Testis (tissue), 2 donors: ENCODE data around the gene SLC35A2.

Experiments
- POLR2A ChIP-seq: fragments of 450-650 bp; IDR thresholded peaks from one replicate; pipeline ENCODE4 v1.6.1; 2017; ENCODE audit warnings: antibody characterized with exemption, mild to moderate bottlenecking, moderate library complexity
- TF ChIP-seq, protein P1 (sequence below), 3 experiments: fragments of 450-650 bp in 2 of 3; fragments of 200-600 bp in 1 of 3; sonication (generic) in 1 of 3; IDR thresholded peaks; one replicate each; pipeline ENCODE4 v1.5.1; 2016 to 2019; ENCODE audit warnings: antibody characterized with exemption in 3 of 3, mild to moderate bottlenecking in 2 of 3, moderate library complexity in 1 of 3

DNA sequence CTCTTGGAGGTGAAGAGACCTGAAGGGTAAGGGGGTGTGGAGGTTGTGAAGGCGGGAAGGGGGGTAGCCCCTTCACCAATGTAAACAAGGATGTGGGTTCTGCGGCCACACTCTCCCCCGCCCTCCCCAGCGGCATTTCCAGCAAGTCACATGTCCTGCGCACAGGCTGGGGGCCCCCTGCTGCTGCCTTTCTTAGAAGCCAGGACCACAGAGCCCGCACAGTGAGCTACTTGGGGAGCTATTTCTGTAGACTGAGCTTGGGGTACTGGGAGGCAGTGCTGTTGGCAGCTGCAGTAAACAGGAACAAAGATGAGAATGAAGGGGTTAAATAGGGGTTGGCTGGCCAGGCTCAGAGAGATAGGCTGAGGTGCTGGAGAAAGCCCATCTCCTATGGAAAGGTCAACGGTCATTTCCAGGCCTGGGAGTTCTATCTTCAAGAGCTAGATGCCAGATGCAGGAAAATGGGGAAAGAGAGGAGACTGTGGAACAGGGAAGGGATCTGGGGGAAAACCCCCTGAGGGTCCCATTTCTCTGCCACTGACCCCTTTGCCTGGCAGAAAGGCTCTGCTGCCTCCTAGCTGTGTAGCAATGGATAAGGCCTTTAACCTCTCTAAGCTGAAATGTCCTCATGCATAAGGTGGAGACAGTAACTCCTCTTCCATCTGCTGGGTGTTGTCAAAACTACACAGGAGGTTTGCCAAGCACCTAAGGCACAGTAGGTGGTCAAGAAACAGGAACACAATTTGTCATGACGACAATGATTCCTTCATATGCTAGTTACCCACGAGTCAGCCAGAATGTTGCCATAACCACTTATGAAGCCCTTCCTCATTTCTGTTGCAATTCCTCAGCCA lies 25.8 kb upstream of the SLC35A2 start:
- TF ChIP-seq POLR2A: no peak
- TF ChIP-seq, protein P1, sequence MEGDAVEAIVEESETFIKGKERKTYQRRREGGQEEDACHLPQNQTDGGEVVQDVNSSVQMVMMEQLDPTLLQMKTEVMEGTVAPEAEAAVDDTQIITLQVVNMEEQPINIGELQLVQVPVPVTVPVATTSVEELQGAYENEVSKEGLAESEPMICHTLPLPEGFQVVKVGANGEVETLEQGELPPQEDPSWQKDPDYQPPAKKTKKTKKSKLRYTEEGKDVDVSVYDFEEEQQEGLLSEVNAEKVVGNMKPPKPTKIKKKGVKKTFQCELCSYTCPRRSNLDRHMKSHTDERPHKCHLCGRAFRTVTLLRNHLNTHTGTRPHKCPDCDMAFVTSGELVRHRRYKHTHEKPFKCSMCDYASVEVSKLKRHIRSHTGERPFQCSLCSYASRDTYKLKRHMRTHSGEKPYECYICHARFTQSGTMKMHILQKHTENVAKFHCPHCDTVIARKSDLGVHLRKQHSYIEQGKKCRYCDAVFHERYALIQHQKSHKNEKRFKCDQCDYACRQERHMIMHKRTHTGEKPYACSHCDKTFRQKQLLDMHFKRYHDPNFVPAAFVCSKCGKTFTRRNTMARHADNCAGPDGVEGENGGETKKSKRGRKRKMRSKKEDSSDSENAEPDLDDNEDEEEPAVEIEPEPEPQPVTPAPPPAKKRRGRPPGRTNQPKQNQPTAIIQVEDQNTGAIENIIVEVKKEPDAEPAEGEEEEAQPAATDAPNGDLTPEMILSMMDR (IDR thresholded peaks at IDR 0.05): no peak
